Testis (tissue), 2 donors: ENCODE measurements around the gene RNF152.

Source experiments
- CTCF ChIP-seq, 3 experiments: fragments of 450-650 bp in 2 of 3; fragments of 200-600 bp in 1 of 3; sonication (generic) in 1 of 3; IDR thresholded peaks; one replicate each; pipeline ENCODE4 v1.5.1; 2016 to 2019; ENCODE audit warnings: antibody characterized with exemption in 3 of 3, mild to moderate bottlenecking in 2 of 3, moderate library complexity in 1 of 3
- POLR2A ChIP-seq: fragments of 450-650 bp; IDR thresholded peaks from one replicate; pipeline ENCODE4 v1.6.1; 2017; ENCODE audit warnings: antibody characterized with exemption, mild to moderate bottlenecking, moderate library complexity

GRCh38 chr18:61910101-61910500 is 17.3 kb upstream of the RNF152 start:
- TF ChIP-seq CTCF (IDR thresholded peaks at IDR 0.05) (no peak), POLR2A (no peak)
